HG02763 (cell line): ENCODE measurements around the gene WWP2.

Experiments
- ATAC-seq: cut with Tn5 transposase; IDR thresholded peaks from one replicate; pipeline ENCODE4 v1.9.1; 2021; ENCODE audit warnings: mild to moderate bottlenecking, moderate library complexity; ENCODE audit not compliant: unreplicated experiment

The WWP2 gene

DNA sequence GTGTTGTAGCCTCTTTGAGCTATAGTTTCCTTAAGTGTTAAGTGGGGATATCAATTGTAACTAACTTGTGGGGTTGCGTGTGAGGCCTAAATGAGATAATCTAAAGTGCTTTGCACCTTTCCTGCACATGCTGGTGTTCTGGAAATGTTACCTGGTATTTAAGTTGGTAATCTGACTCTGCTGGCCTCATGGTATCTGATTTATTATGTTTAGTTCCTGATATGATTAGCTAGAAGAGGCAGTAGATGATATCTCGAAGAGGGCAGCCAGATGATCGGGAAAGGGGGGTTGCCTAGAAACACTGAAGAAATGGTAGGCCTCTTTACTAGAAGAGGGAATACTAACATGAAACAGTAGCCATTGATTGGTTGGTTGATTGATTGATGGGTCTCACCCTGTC, 123.6 kb downstream of the WWP2 start:
- ATAC-seq = no peak

DNA sequence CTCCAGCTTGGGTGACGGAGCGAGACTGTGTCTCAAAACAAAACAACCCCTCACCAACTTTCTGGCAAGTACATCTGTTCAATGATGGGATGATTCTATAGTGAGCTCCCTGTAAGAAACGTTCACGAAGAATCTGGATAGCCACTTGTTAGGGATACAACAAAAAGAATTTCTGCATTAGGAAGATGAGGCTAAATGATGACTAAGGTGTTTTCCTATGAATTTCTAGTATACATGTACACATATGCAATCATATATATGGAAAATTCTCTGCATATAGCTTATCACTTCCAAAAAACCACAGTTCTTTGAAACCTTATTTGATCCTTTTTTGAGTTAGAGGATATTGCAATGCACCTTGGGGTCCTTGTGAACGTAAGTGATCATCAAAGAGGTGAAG, 124.6 kb downstream of the WWP2 start:
- no peak for ATAC-seq

DNA sequence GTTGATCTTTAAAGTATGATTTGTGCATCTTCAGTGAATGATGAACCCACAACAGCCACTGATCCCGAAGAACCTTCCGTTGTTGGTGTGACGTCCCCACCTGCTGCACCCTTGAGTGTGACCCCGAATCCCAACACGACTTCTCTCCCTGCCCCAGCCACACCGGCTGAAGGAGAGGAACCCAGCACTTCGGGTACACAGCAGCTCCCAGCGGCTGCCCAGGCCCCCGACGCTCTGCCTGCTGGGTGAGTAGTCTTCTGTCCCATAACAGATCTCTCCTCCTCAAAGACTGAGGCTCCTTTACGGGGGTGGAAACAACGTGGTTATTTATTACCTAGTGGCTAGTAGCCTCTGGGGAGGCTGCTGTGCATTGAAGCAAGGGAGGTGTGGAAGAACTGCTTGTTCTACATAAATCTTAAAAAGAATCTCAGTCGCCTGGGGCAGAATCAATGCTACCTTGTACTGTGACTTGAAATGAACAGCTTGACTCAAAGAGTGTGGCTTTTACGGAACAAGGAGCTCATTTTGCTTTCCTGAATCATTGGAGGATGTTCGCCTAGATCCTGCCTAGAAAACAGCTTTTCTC, 126.0 kb downstream of the WWP2 start:
- ATAC-seq = no peak

DNA sequence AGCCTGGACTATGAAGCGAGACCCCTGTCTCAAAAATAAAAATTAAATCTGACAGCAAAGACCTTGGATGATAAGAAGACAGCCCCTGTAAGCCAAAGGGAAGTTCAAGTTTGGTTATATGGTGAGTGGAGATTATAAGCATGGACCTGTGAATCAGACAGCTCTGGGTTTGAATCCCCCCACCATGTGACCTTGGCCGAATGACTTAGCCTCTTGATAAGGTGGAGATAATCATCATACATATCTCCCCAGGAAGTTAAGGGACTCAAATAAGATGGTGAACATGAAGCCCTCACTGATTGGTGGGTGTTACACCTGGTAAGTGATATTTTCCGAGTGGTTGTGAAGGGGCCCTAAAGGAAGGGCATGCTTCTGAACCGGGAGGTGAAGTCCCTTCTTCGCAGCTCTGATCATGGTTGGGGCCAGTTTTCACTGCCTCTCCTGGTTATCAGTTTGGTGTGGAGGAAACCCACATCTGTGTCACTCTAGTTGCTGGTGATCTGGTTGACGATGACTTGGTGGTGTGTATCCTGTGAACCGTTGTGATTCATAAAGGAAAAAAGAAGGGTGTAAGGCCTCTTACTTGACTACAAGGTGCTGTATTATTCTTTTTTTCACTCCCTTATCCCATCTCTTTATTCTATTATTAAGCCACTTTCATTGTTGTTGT, 127.3 kb downstream of the WWP2 start:
- no peak for ATAC-seq

DNA sequence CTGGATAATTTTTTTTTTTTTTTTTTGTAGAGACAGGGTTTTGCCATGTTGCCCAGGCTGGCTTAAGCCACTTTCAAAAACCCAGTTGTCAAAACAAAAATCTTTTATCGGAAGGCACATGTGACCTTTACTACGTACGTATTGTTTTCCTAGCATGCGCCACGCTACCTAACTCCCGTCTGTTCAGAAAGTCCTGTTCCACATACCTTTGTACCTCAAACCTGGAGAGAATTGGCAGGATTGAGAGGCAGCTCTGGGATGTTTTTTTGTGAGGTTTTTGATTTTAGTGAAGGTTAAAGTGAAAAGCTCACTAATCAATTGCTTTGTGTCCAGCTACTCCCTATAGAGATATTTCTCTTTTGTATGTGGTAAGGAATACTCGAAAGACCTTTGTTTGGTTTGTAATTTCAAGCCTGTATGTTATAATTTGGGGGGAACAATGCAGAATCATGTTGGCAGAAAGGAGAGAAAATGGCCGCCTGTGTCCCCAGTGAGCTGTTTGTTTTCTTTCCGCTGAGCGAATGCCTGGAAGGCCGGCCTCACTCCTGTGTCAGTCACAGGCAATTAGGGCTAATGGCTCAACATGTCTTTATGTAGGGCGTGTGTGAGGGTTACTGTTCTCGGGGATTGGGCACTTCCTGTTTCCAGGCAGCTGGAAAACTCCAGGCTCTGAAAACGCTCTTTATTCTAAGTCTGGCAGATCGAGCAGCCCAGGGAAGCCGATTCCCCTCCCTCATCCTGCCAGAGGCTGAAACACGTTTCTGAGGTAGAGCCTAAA, 128.2 kb downstream of the WWP2 start:
- no peak for ATAC-seq

DNA sequence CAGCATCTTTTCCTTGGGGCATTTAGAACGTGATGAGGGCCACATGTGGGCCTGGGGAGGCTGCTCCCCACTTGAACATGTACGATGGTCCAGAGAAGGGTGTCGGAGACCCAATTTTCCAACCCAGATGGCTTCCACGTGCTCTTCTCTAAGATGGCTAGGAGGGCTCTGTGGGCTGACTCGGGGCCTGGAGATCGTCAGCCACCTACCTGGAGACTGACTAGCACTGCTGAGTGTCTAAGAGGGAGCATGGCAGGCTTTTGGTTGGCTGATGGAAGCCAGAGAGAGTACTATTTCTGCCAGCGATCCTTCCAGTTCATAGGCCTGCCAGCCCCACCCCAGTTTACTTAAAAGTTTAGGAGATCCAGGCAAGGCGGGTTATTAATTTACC, 128.8 kb downstream of the WWP2 start:
- ATAC-seq = no peak

DNA sequence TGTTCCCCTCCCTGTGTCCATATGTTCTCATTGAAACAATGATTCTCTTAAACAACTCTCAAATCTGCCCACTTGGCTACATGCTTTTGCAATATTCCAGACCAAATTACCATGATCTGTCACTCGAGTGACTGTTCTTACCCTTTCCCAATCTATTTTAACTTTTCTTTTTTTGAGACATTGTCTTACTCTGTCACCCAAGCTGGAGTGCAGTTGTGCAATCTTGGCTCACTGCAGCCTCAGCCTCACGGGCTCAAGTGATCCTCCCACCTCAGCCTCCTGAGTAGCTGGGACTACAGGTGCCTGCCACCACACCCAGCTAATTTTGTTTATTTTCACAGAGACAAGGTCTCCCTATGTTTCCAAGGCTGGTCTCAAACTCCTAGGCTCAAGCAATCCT, 130.2 kb downstream of the WWP2 start:
- ATAC-seq = no peak

DNA sequence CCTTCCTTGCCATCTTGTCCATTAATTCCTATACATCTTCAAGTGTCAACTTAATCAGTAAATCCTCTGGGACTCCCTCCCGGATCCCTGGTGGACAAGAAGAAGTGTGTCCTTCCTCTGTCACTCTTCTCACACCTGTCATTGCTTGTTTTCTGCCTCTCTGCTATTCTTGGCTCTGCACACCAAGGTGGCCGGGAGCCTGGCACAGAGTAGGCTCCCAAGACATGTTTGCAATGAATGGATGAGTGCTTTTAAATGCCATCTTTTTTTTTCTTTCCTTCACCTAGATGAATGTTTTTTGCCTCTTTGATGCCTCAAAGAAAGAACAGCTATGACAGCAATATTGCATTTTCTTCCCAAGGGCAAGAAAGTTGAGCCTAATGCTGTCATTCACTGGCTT, 131.0 kb downstream of the WWP2 start:
- no peak for ATAC-seq

DNA sequence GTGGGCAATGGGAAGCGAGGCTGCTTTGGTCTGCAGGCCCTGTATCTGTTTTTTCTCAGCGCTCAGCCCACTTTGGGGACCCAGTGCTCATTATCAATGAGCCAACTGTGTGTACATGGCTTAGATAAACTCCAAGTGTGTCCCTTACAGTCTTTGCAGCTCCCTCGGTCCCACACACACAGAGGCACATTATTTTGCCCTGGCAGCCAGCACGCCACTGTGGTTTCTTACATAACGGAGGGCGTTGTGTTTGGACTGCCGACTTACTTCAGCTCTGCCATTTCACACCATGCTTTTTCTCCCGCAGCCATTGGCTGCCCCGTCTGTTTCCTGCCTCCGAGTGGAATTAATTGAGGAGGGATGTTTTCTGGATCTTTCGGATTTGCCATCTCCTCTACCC, 132.5 kb downstream of the WWP2 start:
- no peak for ATAC-seq

DNA sequence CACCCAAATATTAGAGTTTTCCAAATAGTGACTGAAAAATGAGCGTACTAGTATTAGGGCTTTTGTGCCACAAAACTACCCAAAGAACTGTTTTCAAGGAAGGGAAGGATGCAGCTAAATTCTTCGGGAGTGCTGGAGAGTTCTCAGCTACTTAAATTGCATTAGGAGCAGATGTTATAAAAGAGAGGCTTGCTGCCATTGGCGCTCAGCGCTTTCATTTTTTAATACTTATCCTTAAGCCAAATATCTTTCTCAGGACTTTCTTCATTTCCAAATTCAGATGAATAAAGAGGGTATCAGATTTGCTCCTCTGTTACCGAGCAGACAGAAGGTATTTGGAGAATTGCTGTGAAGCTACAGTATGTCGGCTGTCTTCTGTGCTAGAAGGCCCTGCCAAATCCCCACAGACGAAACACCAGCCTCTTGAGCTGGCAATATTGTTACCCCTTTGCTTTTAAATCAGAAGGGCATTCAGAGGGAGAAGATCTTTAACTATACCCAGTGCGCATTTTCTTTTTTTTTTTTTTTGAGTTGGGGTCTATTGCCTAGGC, 141.8 kb downstream of the WWP2 start:
- ATAC-seq = no peak

DNA sequence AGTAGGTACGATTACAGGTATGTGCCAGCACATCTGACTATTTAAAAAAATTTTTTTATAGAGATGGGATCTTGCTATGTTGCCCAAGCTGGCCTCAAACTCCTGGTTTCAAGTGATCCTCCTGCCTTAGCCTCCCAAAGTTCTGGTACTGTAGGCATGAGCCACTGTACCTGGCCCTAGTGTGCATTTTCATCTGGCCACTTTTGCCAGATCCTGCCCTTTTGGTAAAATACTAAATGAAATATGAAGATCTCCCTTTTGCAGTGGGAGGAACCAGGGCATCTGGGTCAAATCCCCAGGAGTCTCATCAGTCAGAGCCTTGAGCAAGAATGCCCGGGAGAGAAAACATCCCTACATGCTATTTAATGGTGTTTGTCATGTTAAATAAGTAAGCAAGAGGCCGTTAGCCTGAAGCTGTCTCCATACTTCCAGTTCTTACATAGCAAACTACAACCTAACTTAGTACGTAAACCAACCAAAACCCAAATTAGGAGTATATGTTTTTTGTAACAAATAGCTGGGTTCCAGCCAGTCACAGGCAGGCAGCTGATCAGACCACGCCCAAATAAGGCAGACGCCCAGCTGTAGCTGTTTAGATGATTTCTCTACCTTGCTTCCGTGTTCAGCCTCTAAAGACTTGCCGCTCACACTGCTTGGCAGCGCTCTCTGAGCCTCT, 142.5 kb downstream of the WWP2 start:
- ATAC-seq = no peak

DNA sequence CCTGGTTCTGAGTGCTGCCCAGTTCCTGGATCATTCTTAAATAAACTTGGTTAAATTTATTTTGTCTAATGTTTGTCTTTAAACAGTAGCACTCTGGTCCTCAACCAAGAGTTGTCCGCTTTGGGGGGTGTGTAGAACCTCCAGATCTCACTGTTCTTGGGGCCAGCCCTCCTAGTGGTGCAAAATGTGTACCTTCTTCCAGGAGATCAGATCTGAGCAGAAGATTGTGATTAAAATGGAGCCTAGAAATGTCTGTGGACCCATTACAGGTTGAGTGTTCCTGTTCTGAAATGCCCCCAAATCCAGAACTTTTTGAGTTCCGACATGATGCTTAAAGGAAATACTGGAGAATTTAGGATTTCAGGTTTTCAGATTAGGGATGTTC, 143.0 kb downstream of the WWP2 start:
- no peak for ATAC-seq

DNA sequence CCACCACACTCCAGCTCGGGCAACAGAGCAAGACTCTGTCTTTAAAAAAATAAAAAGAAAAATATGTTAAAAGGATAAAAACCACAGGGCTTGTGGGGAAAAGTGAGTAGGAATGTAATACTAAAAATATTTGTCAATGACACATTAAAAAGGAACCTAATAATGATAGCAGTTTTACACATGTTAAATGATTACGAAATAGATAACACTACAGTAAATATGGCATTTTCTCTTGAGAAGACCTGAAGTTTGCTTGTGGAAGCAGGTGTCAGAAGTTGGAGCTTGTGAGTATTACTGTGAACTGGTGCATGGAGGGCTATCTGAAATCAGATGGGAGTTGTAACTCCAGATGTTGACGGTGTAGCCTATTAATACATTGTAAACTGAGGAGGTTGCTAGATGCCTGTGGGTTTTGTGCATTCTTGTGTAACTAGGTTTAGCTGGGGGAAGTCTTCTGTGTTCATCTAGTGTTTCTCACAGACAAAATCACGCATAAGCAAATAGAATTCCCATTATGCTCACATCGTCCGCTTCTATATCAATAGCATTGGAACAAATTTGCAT, 144.8 kb downstream of the WWP2 start:
- ATAC-seq = no peak

DNA sequence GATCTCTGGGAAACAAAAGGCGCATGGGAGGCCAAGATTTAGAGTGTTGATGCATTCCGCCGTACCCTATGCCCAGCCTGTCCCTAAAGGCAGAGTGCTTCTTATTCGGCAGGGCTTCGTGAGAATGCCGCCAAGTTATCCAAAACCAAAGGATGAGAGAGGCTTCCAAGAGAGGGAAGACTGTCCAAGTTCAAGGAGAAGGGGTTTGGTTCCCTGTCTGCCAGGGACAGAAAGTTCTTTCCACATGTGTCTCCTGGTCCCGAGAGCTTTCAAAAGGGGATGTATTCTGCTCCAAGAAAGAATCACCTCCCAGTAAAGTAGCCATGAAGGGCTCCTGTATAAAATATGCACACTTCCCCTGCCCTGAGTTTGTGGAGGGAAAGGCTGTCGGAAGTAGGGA, 146.9 kb downstream of the WWP2 start:
- ATAC-seq = no peak

DNA sequence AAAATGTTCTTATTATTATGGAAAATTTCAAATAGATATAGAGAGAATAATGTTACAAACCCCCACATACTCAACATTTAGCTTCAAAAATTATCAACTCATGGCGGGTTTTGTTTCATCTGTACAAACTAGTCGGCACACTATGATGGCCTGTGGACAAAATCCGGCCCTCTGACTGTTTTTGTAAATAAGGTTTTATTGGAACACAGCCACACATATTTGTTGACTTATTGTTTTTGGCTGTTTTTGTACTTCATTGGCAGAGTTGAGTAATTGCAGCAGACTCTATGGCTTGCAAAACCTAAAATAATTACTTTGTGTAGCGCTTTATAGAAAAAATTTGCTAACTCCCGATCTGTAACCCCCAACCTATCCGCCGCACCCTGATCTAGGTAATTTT, 147.6 kb downstream of the WWP2 start:
- no peak for ATAC-seq

DNA sequence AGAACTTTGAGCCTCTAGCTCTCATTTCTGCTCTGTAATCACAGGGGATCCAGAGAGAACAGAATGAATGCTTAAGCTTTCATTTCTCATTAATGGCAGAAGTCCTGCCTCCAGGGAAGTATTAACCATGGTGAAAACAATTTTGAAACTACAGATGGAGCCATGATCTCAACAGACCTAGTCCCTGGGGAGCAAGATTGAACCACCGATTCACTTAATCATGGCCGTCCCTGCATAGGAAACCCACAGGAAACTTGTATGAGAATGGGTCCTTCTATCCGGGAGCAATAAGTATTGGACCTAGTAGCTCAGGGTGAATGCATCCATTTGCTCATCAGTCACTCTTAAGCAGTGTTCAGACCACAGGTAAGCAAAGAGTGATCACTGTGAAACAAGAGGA, 148.8 kb downstream of the WWP2 start:
- ATAC-seq = no peak

DNA sequence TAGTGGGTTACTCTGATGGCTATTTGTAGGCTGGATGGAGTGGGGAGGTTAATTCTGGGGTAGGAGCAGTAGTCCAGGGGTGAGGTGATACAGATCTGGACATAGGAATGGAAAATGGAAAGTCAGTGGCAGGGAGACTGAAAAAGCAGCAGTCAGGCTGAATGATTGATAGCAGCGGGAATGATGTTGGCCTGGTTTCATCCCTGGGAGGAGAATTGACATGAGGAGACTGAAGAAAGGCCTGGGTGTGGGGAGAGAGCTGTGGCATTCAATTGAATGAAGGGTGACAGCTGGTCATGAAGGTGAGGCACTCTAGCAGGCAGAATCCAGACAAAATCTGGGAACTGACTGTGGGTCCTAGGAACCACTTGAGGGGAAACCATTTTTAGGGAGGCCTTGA, 154.3 kb downstream of the WWP2 start:
- no peak for ATAC-seq

DNA sequence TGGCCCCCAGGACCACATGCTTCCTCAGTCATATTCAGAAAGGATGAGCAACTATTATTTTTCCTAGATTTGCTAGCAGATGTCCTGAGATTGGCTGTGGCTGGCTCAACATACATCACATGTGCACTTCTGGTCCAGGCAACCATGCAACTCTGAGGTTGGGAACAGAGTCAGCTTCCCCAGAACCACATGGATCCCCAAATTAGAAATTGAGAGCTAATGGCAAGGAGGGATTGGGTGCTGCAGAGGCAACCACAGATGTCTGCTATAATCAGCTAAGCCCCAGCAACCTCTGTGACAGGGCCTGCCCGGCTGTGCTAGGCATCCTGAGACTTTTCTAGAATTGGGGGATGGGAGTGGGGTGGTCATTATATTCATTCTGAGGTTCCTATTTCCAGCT, 155.2 kb downstream of the WWP2 start:
- ATAC-seq = no peak

DNA sequence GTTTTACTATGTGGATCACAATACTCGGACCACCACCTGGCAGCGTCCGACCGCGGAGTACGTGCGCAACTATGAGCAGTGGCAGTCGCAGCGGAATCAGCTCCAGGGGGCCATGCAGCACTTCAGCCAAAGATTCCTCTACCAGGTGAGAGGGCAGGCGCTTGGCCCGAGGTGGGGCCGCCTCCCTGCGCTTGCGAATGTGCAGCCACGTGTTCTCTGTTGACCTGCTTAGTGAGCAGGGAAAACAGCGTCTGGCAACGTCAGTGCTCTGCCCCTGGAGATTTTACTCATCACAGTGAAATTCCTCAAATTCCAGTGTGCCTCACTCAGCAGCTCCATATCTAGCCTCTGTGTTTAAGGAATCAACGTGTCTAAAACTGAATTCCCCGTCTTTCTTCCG, 155.6 kb downstream of the WWP2 start:
- ATAC-seq = no peak

DNA sequence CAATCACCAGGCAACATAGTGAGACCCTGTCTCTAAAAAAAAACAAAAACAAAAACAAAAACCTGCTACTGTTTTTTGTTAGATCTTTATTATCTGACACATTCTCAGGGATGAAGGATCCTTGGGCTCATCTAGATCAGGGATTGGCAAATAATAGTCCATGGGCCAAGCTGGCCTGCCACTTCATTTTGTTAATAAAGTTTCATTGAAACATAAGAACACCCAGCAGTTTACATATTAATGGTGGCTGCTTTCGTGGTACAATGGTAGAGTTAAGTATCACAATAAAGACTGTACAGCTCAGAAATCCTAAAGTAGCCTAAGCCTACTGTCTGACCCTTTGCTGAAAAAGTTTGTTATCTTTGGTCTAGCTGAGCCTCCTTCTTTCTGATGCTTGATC, 156.1 kb downstream of the WWP2 start:
- ATAC-seq = no peak

DNA sequence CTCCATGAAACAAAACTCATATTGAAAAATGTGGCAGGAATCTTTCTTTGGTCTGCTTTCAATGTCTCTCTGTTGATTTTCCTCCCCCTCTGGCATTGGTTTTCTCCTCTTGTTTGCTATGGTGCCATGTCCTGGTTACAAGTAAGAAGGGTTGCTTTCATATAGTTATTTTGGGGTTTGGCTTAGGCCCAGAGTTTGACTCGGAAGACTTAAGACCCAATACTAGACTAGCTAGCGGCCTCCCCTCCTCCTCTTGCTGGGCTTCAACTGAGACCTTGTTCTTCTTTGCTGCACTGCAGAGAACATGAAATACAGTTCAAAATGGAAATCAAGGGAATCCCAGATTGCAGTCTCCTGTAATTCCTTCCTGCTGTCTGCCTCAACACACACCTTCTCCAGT, 159.0 kb downstream of the WWP2 start:
- no peak for ATAC-seq
